GM21447 (cell line): Measurements from ENCODE around the gene DYNLT2.

Experiments
- ATAC-seq: cut with Tn5 transposase; IDR thresholded peaks from one replicate; pipeline ENCODE4 v1.9.1; 2021; ENCODE audit not compliant: unreplicated experiment

The DYNLT2 gene

GRCh38 chr6:169751242-169752073 is at the start of gene DYNLT2, which contains the start of gene ERMARD:
TSS of gene DYNLT2 (minus strand) at chr6:169751572. CDS start at chr6:169751458, 114 bp downstream.
TSS of gene ERMARD (plus strand) at chr6:169751622. CDS start at chr6:169751658, 36 bp downstream.
- peak; percentile 91 for ATAC-seq

- ATAC-seq: no peak
Observed at GRCh38 chr6:169800668-169801395, 49.5 kb upstream of the DYNLT2 start.

GRCh38 chr6:169800116-169800667 is 48.8 kb upstream of the DYNLT2 start:
- ATAC-seq: no peak

GRCh38 chr6:169799474-169799926 is 48.1 kb upstream of the DYNLT2 start:
- ATAC-seq: no peak

GRCh38 chr6:169798764-169799473 is 47.5 kb upstream of the DYNLT2 start:
- ATAC-seq: no peak

GRCh38 chr6:169795196-169795595 is 43.8 kb upstream of the DYNLT2 start:
- no peak for ATAC-seq

GRCh38 chr6:169794317-169795055 is 43.1 kb upstream of the DYNLT2 start:
- ATAC-seq: no peak

- no peak for ATAC-seq
Observed at GRCh38 chr6:169793408-169793807, 42.0 kb upstream of the DYNLT2 start.

GRCh38 chr6:169792306-169793015 is 41.1 kb upstream of the DYNLT2 start:
- no peak for ATAC-seq

- ATAC-seq: no peak
Observed at GRCh38 chr6:169791721-169792131, 40.4 kb upstream of the DYNLT2 start.

- peak; percentile 93 for ATAC-seq
Observed at GRCh38 chr6:169789944-169790927, 38.9 kb upstream of the DYNLT2 start.

- no peak for ATAC-seq
Observed at GRCh38 chr6:169789146-169789943, 38.0 kb upstream of the DYNLT2 start.

- ATAC-seq: no peak
Observed at GRCh38 chr6:169788809-169789145, 37.4 kb upstream of the DYNLT2 start.

GRCh38 chr6:169787797-169788196 is 36.4 kb upstream of the DYNLT2 start:
- no peak for ATAC-seq

GRCh38 chr6:169786349-169786748 is 35.0 kb upstream of the DYNLT2 start:
- ATAC-seq: no peak

- no peak for ATAC-seq
Observed at GRCh38 chr6:169785566-169785965, 34.2 kb upstream of the DYNLT2 start.

GRCh38 chr6:169784821-169785340 is 33.5 kb upstream of the DYNLT2 start:
- ATAC-seq: no peak
